NCI-H187 treated with DMSO at 0.1 percent for 48 hours (cell line): ENCODE results near the gene GPM6B.
"Not testable (repeated sequence)": the region's sequence is repeated elsewhere in the genome, so short reads cannot be mapped to it uniquely, and the experiment has no call there.

Experiments
- DNase-seq: peaks from one replicate; lab custom pipeline; 2025; lab: John Stamatoyannopoulos, UW

The GPM6B gene

DNA sequence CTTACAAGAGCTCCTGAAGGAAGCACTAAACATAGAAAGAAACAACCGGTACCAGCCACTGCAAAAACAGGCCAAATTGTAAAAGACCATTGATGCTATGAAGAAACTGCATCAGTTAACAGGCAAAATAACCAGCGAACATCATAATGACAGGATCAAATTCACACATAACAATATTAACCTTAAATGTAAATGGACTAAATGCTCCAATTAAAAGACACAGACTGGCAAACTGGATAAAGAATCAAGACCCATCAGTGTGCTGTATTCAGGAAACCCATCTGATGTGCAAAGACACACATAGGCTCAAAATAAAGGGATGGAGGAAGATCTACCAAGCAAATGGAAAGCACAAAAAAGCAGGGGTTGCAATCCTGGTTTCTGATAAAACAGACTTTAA, 90.3 kb downstream of the GPM6B start:
- DNase-seq, result not testable (repeated sequence)

DNA sequence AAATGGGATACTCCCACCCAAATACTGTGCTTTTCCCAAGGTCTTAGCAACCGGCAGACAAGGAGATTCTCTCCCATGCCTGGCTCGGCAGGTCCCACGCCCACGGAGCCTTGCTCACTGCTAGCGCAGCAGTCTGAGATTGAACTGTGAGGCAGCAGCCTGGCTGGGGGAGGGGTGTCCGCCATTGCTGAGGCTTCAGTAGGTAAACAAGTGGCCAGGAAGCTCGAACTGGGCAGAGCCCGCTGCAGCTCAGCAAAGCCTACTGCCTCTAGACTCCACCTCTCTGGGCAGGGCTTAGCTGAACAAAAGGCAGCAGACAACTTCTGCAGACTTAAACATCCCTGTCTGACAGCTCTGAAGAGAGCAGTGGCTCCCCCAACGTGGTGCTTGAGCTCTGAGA, 92.0 kb downstream of the GPM6B start:
- peak; percentile 2 for DNase-seq

DNA sequence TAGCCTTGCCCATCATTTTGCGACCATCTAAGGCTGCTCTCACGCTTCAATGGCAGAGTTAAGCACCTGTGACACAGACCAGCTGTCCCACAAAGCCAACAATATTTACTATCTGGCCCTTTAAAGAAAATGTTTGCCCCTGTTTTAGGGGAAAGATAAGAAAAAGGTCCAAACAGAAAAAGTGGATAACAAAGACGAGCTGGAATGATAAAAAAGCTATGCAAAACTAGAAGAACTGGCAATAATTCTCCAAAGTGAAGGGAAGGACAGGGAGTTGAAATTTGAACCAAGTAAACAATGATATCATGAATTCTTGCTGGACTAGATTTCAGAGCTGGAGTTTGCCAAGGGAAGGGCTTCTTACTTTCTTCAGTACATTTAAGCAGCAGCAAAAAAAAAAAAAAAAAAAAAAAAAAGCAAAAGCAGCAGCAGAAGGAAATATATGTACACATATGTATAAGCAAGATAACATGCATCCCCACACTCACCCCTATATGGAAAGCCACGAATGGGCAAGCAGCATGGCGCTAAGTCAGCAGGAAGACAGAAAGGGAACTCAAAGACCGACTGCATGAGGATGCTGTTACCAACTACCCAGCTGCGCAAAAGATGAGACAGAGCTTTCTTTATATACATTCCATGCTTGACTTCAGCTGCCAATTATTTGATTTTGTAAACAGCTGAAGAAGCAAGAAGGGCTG, 94.9 kb downstream of the GPM6B start:
- peak; percentile 50 for DNase-seq

DNA sequence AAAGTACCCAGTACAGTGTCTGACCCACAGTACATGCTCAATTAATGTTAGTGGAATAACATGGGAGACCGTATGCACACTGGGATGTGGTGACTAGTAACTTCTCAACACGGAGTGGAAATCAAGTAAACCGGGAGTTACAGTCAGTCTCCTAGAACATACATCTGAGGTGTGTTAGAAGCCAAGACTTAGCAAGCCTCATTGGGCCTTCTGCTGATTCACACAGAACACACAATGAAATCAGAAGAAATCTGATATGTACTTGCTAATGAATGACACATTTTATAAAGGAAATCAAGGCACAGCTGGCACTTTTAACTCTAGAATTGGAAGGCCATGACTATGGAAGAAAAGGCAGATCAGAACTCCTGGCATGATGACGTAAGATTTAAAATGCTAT, 95.5 kb downstream of the GPM6B start:
- DNase-seq, result no peak
